H1 (cell line): ENCODE data around the gene CCER1. TPM values are rescaled to one million over a fixed set of nuclear protein-coding genes. Genes with fewer than 3 reads are reported as not detected.

ENCODE experiments used
- CTCF ChIA-PET: fragments of 300-600 bp; sonication (Branson Sonifier 250); formaldehyde crosslinking; loops from one replicate; lab custom pipeline; 2021; ENCODE audit not compliant: partially characterized antibody; lab: Charles Lee
- POLR2A ChIA-PET: fragments of 300-600 bp; sonication (Branson Sonifier 250); formaldehyde crosslinking; loops from one replicate; lab custom pipeline; 2021; ENCODE audit warnings: inconsistent platforms; ENCODE audit not compliant: partially characterized antibody; lab: Charles Lee
- DNase-seq, 2 experiments: peaks; one replicate each; pipeline versions ENCODE4 v3.0.0 to v3.0.0-alpha.2; 2010 to 2022; ENCODE audit warnings: low spot score in 2 of 2, low read depth in 1 of 2, mixed read lengths in 1 of 2
- FAIRE-seq: peaks from 2 replicates; lab custom pipeline; 2011; peaks lifted over from hg19 to GRCh38; lab: Jason Lieb, UNC
- H2AFZ ChIP-seq: 2 replicates; pipeline ENCODE4 v1.8.1; 2012; ENCODE audit warnings: low read length, inconsistent platforms
- H2AK5ac ChIP-seq: 2 replicates; pipeline ENCODE4 v1.6.1; 2013; ENCODE audit warnings: low read depth, low read length
- H2BK120ac ChIP-seq: replicated peaks from 2 replicates; pipeline ENCODE3; 2013; ENCODE audit warnings: low read depth, low read length, inconsistent platforms
- H2BK12ac ChIP-seq: 2 replicates; pipeline ENCODE4 v1.6.1; 2013; ENCODE audit warnings: low read depth, low read length
- H2BK15ac ChIP-seq: 2 replicates; pipeline ENCODE4 v1.6.1; 2013; ENCODE audit warnings: low read length
- H2BK20ac ChIP-seq: 2 replicates; pipeline ENCODE4 v1.6.1; 2013; ENCODE audit warnings: low read length
- H2BK5ac ChIP-seq: 2 replicates; pipeline ENCODE4 v1.6.1; 2013; ENCODE audit warnings: low read depth, low read length
- H3K14ac ChIP-seq: 2 replicates; pipeline ENCODE4 v1.6.1; 2013; ENCODE audit warnings: inconsistent platforms; ENCODE audit not compliant: insufficient read length
- H3K18ac ChIP-seq: 2 replicates; pipeline ENCODE4 v1.6.1; 2013; ENCODE audit warnings: low read length; ENCODE audit errors: extremely low read depth
- H3K23ac ChIP-seq: 2 replicates; pipeline ENCODE4 v1.6.1; 2013; ENCODE audit warnings: inconsistent platforms; ENCODE audit not compliant: insufficient read length
- H3K23me2 ChIP-seq: 2 replicates; pipeline ENCODE4 v1.6.1; 2013; ENCODE audit warnings: low read depth, low read length
- H3K27ac ChIP-seq: 2 replicates; pipeline ENCODE4 v1.6.1; 2011; ENCODE audit warnings: low read depth, low read length, inconsistent platforms
- H3K27me3 ChIP-seq, 4 experiments: replicated peaks in 1 of 4; 1 replicate in 1 of 4; 2 replicates in 3 of 4; pipeline versions ENCODE4 v1.6.1 to v1.8.1; 2011 to 2013; ENCODE audit warnings: low read length in 3 of 4, mild to moderate bottlenecking in 3 of 4, inconsistent platforms in 2 of 4, mixed read lengths in 2 of 4, moderate library complexity in 1 of 4; ENCODE audit not compliant: control insufficient read depth in 3 of 4, insufficient read depth in 3 of 4; ENCODE audit errors: extremely low read depth in 1 of 4
- H3K36me3 ChIP-seq, 4 experiments: 2 replicates each; pipeline versions ENCODE4 v1.6.1 to v1.8.1; 2011 to 2013; ENCODE audit warnings: mild to moderate bottlenecking in 4 of 4, low read length in 3 of 4, moderate library complexity in 2 of 4, control low read depth in 1 of 4, inconsistent platforms in 1 of 4; ENCODE audit not compliant: insufficient read depth in 4 of 4, control insufficient read depth in 2 of 4
- H3K4ac ChIP-seq: replicated peaks from 2 replicates; pipeline ENCODE3; 2013; ENCODE audit warnings: low read length, low read depth, mixed read lengths, inconsistent platforms; ENCODE audit not compliant: insufficient read length
- H3K4me1 ChIP-seq, 4 experiments: replicated peaks in 1 of 4; 1 replicate in 1 of 4; 2 replicates in 3 of 4; pipeline versions ENCODE4 v1.6.1 to v1.8.1; 2011 to 2013; ENCODE audit warnings: low read length in 3 of 4, inconsistent platforms in 2 of 4, mixed read lengths in 1 of 4; ENCODE audit not compliant: insufficient read depth in 4 of 4, control insufficient read depth in 3 of 4
- H3K4me2 ChIP-seq, 2 experiments: 2 replicates each; pipeline versions ENCODE4 v1.6.1 to v1.8.1; 2011 to 2013; ENCODE audit warnings: low read depth in 2 of 2, low read length in 2 of 2, control low read depth in 1 of 2, inconsistent platforms in 1 of 2, mild to moderate bottlenecking in 1 of 2; ENCODE audit not compliant: insufficient read depth in 1 of 2
- H3K4me3 ChIP-seq, 4 experiments: fragments of 200-600, 300-600 bp in 1 of 4; sonication (generic), shearing (Covaris generic), sonication (Bioruptor Twin) in 1 of 4; 2 replicates each; pipeline versions ENCODE4 v1.5.1 to v1.8.1; 2011 to 2016; ENCODE audit warnings: low read length in 4 of 4, low read depth in 3 of 4, control low read depth in 2 of 4, inconsistent platforms in 2 of 4, mild to moderate bottlenecking in 2 of 4, mixed read lengths in 1 of 4, moderate library complexity in 1 of 4; ENCODE audit not compliant: insufficient read depth in 2 of 4; ENCODE audit errors: extremely low read depth in 1 of 4
- H3K56ac ChIP-seq: replicated peaks from 2 replicates; pipeline ENCODE3; 2013; ENCODE audit warnings: low read depth, mild to moderate bottlenecking, mixed read lengths, low read length, inconsistent platforms; ENCODE audit not compliant: insufficient read length
- H3K79me1 ChIP-seq: 2 replicates; pipeline ENCODE4 v1.6.1; 2013; ENCODE audit warnings: low read depth, low read length, control low read depth
- H3K79me2 ChIP-seq, 2 experiments: 2 replicates each; pipeline versions ENCODE4 v1.6.1 to v1.8.1; 2012 to 2013; ENCODE audit warnings: low read length in 2 of 2, mild to moderate bottlenecking in 2 of 2, inconsistent platforms in 1 of 2; ENCODE audit not compliant: insufficient read depth in 2 of 2, control insufficient read depth in 1 of 2
- H3K9ac ChIP-seq, 4 experiments: replicated peaks in 1 of 4; 1 replicate in 1 of 4; 2 replicates in 3 of 4; pipeline versions ENCODE4 v1.6.1 to v1.8.1; 2011 to 2013; ENCODE audit warnings: low read depth in 3 of 4, low read length in 3 of 4, control low read depth in 2 of 4, mild to moderate bottlenecking in 2 of 4, moderate library complexity in 2 of 4, inconsistent platforms in 1 of 4; ENCODE audit errors: extremely low read depth in 1 of 4
- H3K9me3 ChIP-seq, 2 experiments: 2 replicates each; pipeline versions ENCODE4 v1.6.1 to v1.8.1; 2012 to 2013; ENCODE audit warnings: mild to moderate bottlenecking in 2 of 2, moderate library complexity in 2 of 2, control low read depth in 1 of 2, inconsistent platforms in 1 of 2, low read depth in 1 of 2, low read length in 1 of 2, mixed read lengths in 1 of 2; ENCODE audit not compliant: insufficient read depth in 2 of 2
- H4K20me1 ChIP-seq, 2 experiments: replicated peaks in 1 of 2; 2 replicates each; pipeline versions ENCODE3 to v1.8.1; 2011 to 2013; ENCODE audit warnings: inconsistent platforms in 2 of 2, low read length in 2 of 2, mild to moderate bottlenecking in 1 of 2; ENCODE audit not compliant: insufficient read depth in 2 of 2, control insufficient read depth in 1 of 2
- H4K5ac ChIP-seq: 2 replicates; pipeline ENCODE4 v1.6.1; 2013; ENCODE audit warnings: low read length, low read depth, mixed read lengths, inconsistent platforms; ENCODE audit not compliant: insufficient read length
- H4K8ac ChIP-seq: 2 replicates; pipeline ENCODE4 v1.8.0; 2013; ENCODE audit warnings: mild to moderate bottlenecking, moderate library complexity, low read length, inconsistent platforms; ENCODE audit not compliant: insufficient read depth; ENCODE audit errors: extremely low read depth
- H4K91ac ChIP-seq: replicated peaks from 2 replicates; pipeline ENCODE3; 2013; ENCODE audit warnings: low read length, mixed read lengths, inconsistent platforms; ENCODE audit not compliant: insufficient read length
- CTCF ChIP-seq, 3 experiments: IDR thresholded peaks; 1 replicate in 2 of 3; 2 replicates in 1 of 3; pipeline versions ENCODE4 v1.5.1 to v1.6.1; 2011; ENCODE audit warnings: low read length in 3 of 3, mild to moderate bottlenecking in 3 of 3, inconsistent platforms in 2 of 3, low read depth in 1 of 3, moderate library complexity in 1 of 3; ENCODE audit not compliant: insufficient read depth in 1 of 3; ENCODE audit errors: control extremely low read depth in 1 of 3
- EP300 ChIP-seq, 2 experiments: IDR thresholded peaks; 1 replicate in 1 of 2; 2 replicates in 1 of 2; pipeline ENCODE4 v1.6.1; 2011 to 2012; ENCODE audit warnings: low read depth in 2 of 2, low read length in 2 of 2, mild to moderate bottlenecking in 2 of 2, borderline replicate concordance in 1 of 2, inconsistent platforms in 1 of 2, moderate library complexity in 1 of 2
- RFX5 ChIP-seq: IDR thresholded peaks from 2 replicates; pipeline ENCODE4 v1.6.1; 2011; ENCODE audit warnings: low read depth, low read length, improper control_type of control experiment, borderline replicate concordance
- WGBS, 2 experiments: shearing (Covaris generic) in 1 of 2; methylation state at CpG; one replicate each; pipeline versions ENCODE4 v1.1.6 to v1.1.7; 2013 to 2015; ENCODE audit warnings: low lambda C conversion rate in 2 of 2, mixed read lengths in 2 of 2, inconsistent platforms in 1 of 2, low coverage in 1 of 2, missing lambda C conversion rate in 1 of 2; ENCODE audit not compliant: insufficient replicate concordance in 2 of 2, insufficient coverage in 1 of 2, insufficient read length in 1 of 2; ENCODE audit errors: extremely low coverage in 1 of 2, missing lambda C conversion rate in 1 of 2; 5-methylcytosine and 5-hydroxymethylcytosine counted together
- polyA plus RNA-seq, 7 experiments: library from polyadenylated mRNA; depleted of rRNA in 3 of 7; stranded (reverse) in 5 of 7; unstranded in 2 of 7; fragments of >200 nt in 5 of 7; fragments of 200-250 nt in 2 of 7; gene quantifications; 1 replicate in 5 of 7; 2 replicates in 1 of 7; 4 replicates in 1 of 7; pipeline versions ENCODE4 v1.2.1 to v1.2.3, GENCODE V29; 2011 to 2013; ENCODE audit warnings: missing spikeins in 2 of 7, mixed read lengths in 2 of 7
- total RNA-seq: library from RNA; stranded (reverse); fragmentation: NEBNext Ultra II Directional; extraction: Animal tissue kit (Norgen Biotek cat#: 25700); gene quantifications from 2 replicates; pipeline ENCODE4 v1.2.1, GENCODE V29; 2021

Gene CCER1
- total and polyA plus RNA-seq, 2 of the 8 experiments (the other 6 are each of a cell fraction or from before 2014, with no cell fraction given), result not detected

- no peaks in the 10 kb centered on the region for H3K9me3 ChIP-seq
- H3K79me1 ChIP-seq, result no peaks in the 10 kb centered on the region
- 92% methylated on average over 5 of the region's 5 CpGs; no CpG with 5 or more reads in 1 of the 2 experiments for WGBS, 2 experiments
- POLR2A ChIA-PET, result no interaction called here
- CTCF ChIA-PET, result interaction anchor here (0.8 to 1.8 kb wide), 9 partner anchors 9 to 1393 kb away, joined by 3 to 9 read pairs (median 3); no protein-coding TSS in a partner anchor
- peak overlapping the region; percentile 85; the same call in 1 of the 2 replicates for H2AFZ ChIP-seq
- H2BK15ac ChIP-seq, result no peak overlapping the region
- no peak overlapping the region for H4K91ac ChIP-seq
- no peak overlapping the region for H3K4me3 ChIP-seq
- H3K36me3 ChIP-seq, result no peaks in the 10 kb centered on the region
- no peak overlapping the region for H2BK120ac ChIP-seq
- H3K27ac ChIP-seq, result no peak overlapping the region
- H2AK5ac ChIP-seq, result no peak overlapping the region
- no peak overlapping the region for H4K8ac ChIP-seq
- FAIRE-seq (no peak), DNase-seq (no peak)
- no peak overlapping the region for H3K4me2 ChIP-seq
- H3K9ac ChIP-seq, result no peak overlapping the region
- H2BK5ac ChIP-seq, result no peak overlapping the region; the same call in 1 of the 2 replicates
- no peak overlapping the region for H3K4ac ChIP-seq
- no peaks in the 10 kb centered on the region for H4K20me1 ChIP-seq
- no peak overlapping the region for H3K23ac ChIP-seq
- H3K56ac ChIP-seq, result no peak overlapping the region
- H3K14ac ChIP-seq, result no peak overlapping the region
- H2BK20ac ChIP-seq, result 0 out of 2 replicates have a peak overlapping the region, but pooled peaks have one; percentile 48
- H2BK12ac ChIP-seq, result no peak overlapping the region
- no peak overlapping the region for H4K5ac ChIP-seq
- H3K18ac ChIP-seq, result no peak overlapping the region; the same call in 1 of the 2 replicates
- TF ChIP-seq CTCF (IDR thresholded peaks at IDR 0.05; ENCODE audit: control extremely low read depth in 1 of 3, insufficient read depth in 1 of 3, low read depth in 1 of 3, low read length in 3 of 3) (peak in 1 of 3 experiments; percentile 6; a peak in 1 of 4 replicates), RFX5 (no peak), EP300 (IDR thresholded peaks at IDR 0.05; ENCODE audit: borderline replicate concordance in 1 of 2, low read depth in 2 of 2, low read length in 2 of 2) (no peak)
- no peaks in the 10 kb centered on the region for H3K4me1 ChIP-seq
- H3K27me3 ChIP-seq, result no peaks in the 10 kb centered on the region
- no peaks in the 10 kb centered on the region for H3K23me2 ChIP-seq
- H3K79me2 ChIP-seq, result no peaks in the 10 kb centered on the region
Measured at GRCh38 chr12:90936230-90937005, 18.6 kb downstream of the CCER1 start.
